Mesendoderm (in vitro differentiated cells): ENCODE data around the gene CD300C.

ENCODE experiments used
- DNase-seq: peaks from one replicate; pipeline ENCODE4 v3.0.0; 2013
- H2AK5ac ChIP-seq: 2 replicates; pipeline ENCODE4 v1.6.1; 2013; ENCODE audit warnings: low read length, inconsistent platforms
- H2BK120ac ChIP-seq: 2 replicates; pipeline ENCODE4 v1.6.1; 2013; ENCODE audit warnings: low read depth, mild to moderate bottlenecking, low read length, moderate library complexity, mixed read lengths
- H2BK15ac ChIP-seq: replicated peaks from 2 replicates; pipeline ENCODE4 v1.6.1; 2013; ENCODE audit warnings: low read depth, mild to moderate bottlenecking, moderate library complexity
- H2BK5ac ChIP-seq: 2 replicates; pipeline ENCODE4 v1.6.1; 2013; ENCODE audit warnings: low read length, inconsistent platforms
- H3K18ac ChIP-seq: 2 replicates; pipeline ENCODE4 v1.6.1; 2013; ENCODE audit warnings: mild to moderate bottlenecking, low read length, mixed read lengths
- H3K23ac ChIP-seq: one replicate; pipeline ENCODE4 v1.6.1; 2013; ENCODE audit warnings: low read length
- H3K27ac ChIP-seq: 2 replicates; pipeline ENCODE4 v1.5.1; 2013; ENCODE audit warnings: low read depth, mild to moderate bottlenecking, inconsistent platforms, low read length, moderate library complexity
- H3K27me3 ChIP-seq: 2 replicates; pipeline ENCODE4 v1.6.1; 2013; ENCODE audit warnings: low read length, control low read depth, mild to moderate bottlenecking, inconsistent platforms; ENCODE audit not compliant: insufficient read depth, poor library complexity
- H3K36me3 ChIP-seq: 2 replicates; pipeline ENCODE4 v1.6.1; 2013; ENCODE audit warnings: low read length, inconsistent platforms; ENCODE audit not compliant: control insufficient read depth, insufficient read depth
- H3K4ac ChIP-seq: one replicate; pipeline ENCODE4 v1.6.1; 2013; ENCODE audit warnings: low read depth, mild to moderate bottlenecking, low read length, moderate library complexity
- H3K4me1 ChIP-seq: 2 replicates; pipeline ENCODE4 v1.6.1; 2013; ENCODE audit warnings: low read depth, low read length, inconsistent platforms; ENCODE audit not compliant: control insufficient read depth
- H3K4me2 ChIP-seq: 2 replicates; pipeline ENCODE4 v1.6.1; 2013; ENCODE audit warnings: low read length
- H3K4me3 ChIP-seq: 2 replicates; pipeline ENCODE4 v1.5.1; 2013; ENCODE audit warnings: mild to moderate bottlenecking, low read length
- H3K56ac ChIP-seq: one replicate; pipeline ENCODE4 v1.6.1; 2013; ENCODE audit warnings: low read length
- H3K79me1 ChIP-seq: 2 replicates; pipeline ENCODE4 v1.6.1; 2013; ENCODE audit warnings: low read length, inconsistent platforms
- H3K79me2 ChIP-seq: 2 replicates; pipeline ENCODE4 v1.6.1; 2013; ENCODE audit warnings: mild to moderate bottlenecking, low read length; ENCODE audit not compliant: control insufficient read depth, insufficient read depth
- H3K9ac ChIP-seq: 2 replicates; pipeline ENCODE4 v1.6.1; 2013; ENCODE audit warnings: low read length, inconsistent platforms
- H4K5ac ChIP-seq: one replicate; pipeline ENCODE4 v1.6.1; 2013; ENCODE audit warnings: low read length
- H4K8ac ChIP-seq: one replicate; pipeline ENCODE4 v1.6.1; 2013; ENCODE audit warnings: low read depth, mild to moderate bottlenecking, control low read depth, low read length, moderate library complexity
- WGBS: extraction: QIAGEN DNeasy Blood & Tissue Kit; methylation state at CpG from one replicate; pipeline ENCODE4 v1.1.7; 2013; ENCODE audit warnings: low lambda C conversion rate, missing lambda C conversion rate; ENCODE audit not compliant: insufficient coverage; ENCODE audit errors: extremely low coverage; 5-methylcytosine and 5-hydroxymethylcytosine counted together

The CD300C gene

GRCh38 chr17:74493331-74493833, 52.5 kb downstream of the CD300C start:
- WGBS = no CpG with 5 or more reads among the region's 11 CpGs
- H4K5ac ChIP-seq = no peak overlapping the region
- no peak overlapping the region for H3K9ac ChIP-seq

DNA sequence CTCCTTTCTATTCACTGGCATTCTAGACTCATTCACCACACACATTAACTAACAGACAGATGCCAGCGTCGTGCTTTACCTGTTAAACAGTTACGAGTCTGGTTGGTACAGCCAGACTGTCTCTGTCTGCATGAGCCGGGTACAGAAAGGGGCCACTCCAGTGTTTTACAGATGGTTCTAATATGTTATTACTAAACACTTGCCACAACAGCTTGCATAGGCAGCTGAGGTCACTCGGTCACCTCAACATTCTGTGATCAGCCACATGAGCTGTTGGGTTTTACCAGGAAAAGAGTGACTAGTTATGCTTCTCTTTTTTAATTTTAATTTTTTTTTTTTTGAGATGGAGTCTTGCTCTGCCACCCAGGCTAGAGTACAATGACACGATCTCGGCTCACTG, 54.3 kb downstream of the CD300C start:
- Histone ChIP-seq H3K23ac (no peak overlapping the region), H2BK15ac (no peak overlapping the region), H3K36me3 (no peaks in the 10 kb centered on the region), H2BK120ac (no peak overlapping the region), H3K18ac (no peak overlapping the region), H3K4ac (no peak overlapping the region), H2AK5ac (no peak overlapping the region), H3K9ac (no peak overlapping the region), H3K4me3 (no peak overlapping the region), H3K56ac (no peak overlapping the region), H3K4me1 (no peaks in the 10 kb centered on the region), H3K27me3 (no peaks in the 10 kb centered on the region), H2BK5ac (no peak overlapping the region), H3K4me2 (no peak overlapping the region), H3K79me2 (no peaks in the 10 kb centered on the region), H4K8ac (no peak overlapping the region), H3K79me1 (no peaks in the 10 kb centered on the region), H3K27ac (no peak overlapping the region), H4K5ac (no peak overlapping the region)
- DNase-seq = no peak
- no CpG with 5 or more reads among the region's 7 CpGs for WGBS

More at GRCh38 chr17:74493331-74493833, 52.5 kb downstream of the CD300C start:
- H3K4me1 ChIP-seq = no peaks in the 10 kb centered on the region
- no peaks in the 10 kb centered on the region for H3K79me2 ChIP-seq
- H3K4me2 ChIP-seq = no peak overlapping the region
- H2BK120ac ChIP-seq = no peak overlapping the region
- H3K4ac ChIP-seq = no peak overlapping the region
- H3K27me3 ChIP-seq = no peaks in the 10 kb centered on the region
- no peak overlapping the region for H3K56ac ChIP-seq
- H2BK5ac ChIP-seq = no peak overlapping the region
- H3K36me3 ChIP-seq = no peaks in the 10 kb centered on the region
- DNase-seq = peak; percentile 79
- no peak overlapping the region for H2BK15ac ChIP-seq
- H3K27ac ChIP-seq = no peak overlapping the region
- H2AK5ac ChIP-seq = no peak overlapping the region
- H3K79me1 ChIP-seq = no peaks in the 10 kb centered on the region
- H3K23ac ChIP-seq = no peak overlapping the region
- no peak overlapping the region for H3K4me3 ChIP-seq
- H3K18ac ChIP-seq = no peak overlapping the region
- no peak overlapping the region for H4K8ac ChIP-seq
